ENCODE data around the gene CDK10. TPM values are rescaled to one million over a fixed set of nuclear protein-coding genes. Genes with fewer than 3 reads are reported as not detected.

The CDK10 gene
- total RNA-seq, 1 donor from 2014 or later, result 83.2 TPM

- no peaks in the 10 kb centered on the region for H3K9me3 Mint-ChIP-seq (ENCODE audit: unreplicated experiment)
Observed at GRCh38 chr16:89706518-89707260, 20.2 kb downstream of the CDK10 start.

GRCh38 chr16:89707695-89708094 is 21.2 kb downstream of the CDK10 start:
- Mint-ChIP-seq H3K27ac (ENCODE audit: unreplicated experiment) (no peak overlapping the region), H3K4me3 (ENCODE audit: unreplicated experiment) (no peak overlapping the region), H3K36me3 (ENCODE audit: low read depth, unreplicated experiment) (no peaks in the 10 kb centered on the region), H3K4me1 (ENCODE audit: unreplicated experiment) (no peaks in the 10 kb centered on the region), H3K9me3 (ENCODE audit: unreplicated experiment) (no peaks in the 10 kb centered on the region), H3K27me3 (ENCODE audit: unreplicated experiment) (peaks cover 7% of the 10 kb centered on the region)
- no peak for DNase-seq (ENCODE audit: low spot score)
- no peak for TF ChIP-seq CTCF (IDR thresholded peaks at IDR 0.05; ENCODE audit: unreplicated experiment)

More at GRCh38 chr16:89706518-89707260, 20.2 kb downstream of the CDK10 start:
- DNase-seq (ENCODE audit: low spot score), result no peak
- Mint-ChIP-seq H3K27ac (ENCODE audit: unreplicated experiment) (no peak overlapping the region), H3K27me3 (ENCODE audit: unreplicated experiment) (peaks cover 9% of the 10 kb centered on the region), H3K4me1 (ENCODE audit: unreplicated experiment) (no peaks in the 10 kb centered on the region), H3K36me3 (ENCODE audit: low read depth, unreplicated experiment) (no peaks in the 10 kb centered on the region), H3K4me3 (ENCODE audit: unreplicated experiment) (no peak overlapping the region)
- no peak for TF ChIP-seq CTCF (IDR thresholded peaks at IDR 0.05; ENCODE audit: unreplicated experiment)

GRCh38 chr16:89708481-89708931 is 22.0 kb downstream of the CDK10 start:
- Mint-ChIP-seq H3K36me3 (ENCODE audit: low read depth, unreplicated experiment) (no peaks in the 10 kb centered on the region), H3K4me3 (ENCODE audit: unreplicated experiment) (no peak overlapping the region), H3K9me3 (ENCODE audit: unreplicated experiment) (no peaks in the 10 kb centered on the region), H3K27me3 (ENCODE audit: unreplicated experiment) (peaks cover 3% of the 10 kb centered on the region), H3K27ac (ENCODE audit: unreplicated experiment) (no peak overlapping the region), H3K4me1 (ENCODE audit: unreplicated experiment) (no peaks in the 10 kb centered on the region)
- TF ChIP-seq CTCF (IDR thresholded peaks at IDR 0.05; ENCODE audit: unreplicated experiment), result no peak
- no peak for DNase-seq (ENCODE audit: low spot score)

GRCh38 chr16:89709166-89709565 is 22.7 kb downstream of the CDK10 start:
- no peaks in the 10 kb centered on the region for H3K36me3 Mint-ChIP-seq (ENCODE audit: low read depth, unreplicated experiment)

More at GRCh38 chr16:89709166-89709565, 22.7 kb downstream of the CDK10 start:
- no peak for DNase-seq (ENCODE audit: low spot score)
- Mint-ChIP-seq H3K27ac (ENCODE audit: unreplicated experiment) (no peak overlapping the region), H3K9me3 (ENCODE audit: unreplicated experiment) (no peaks in the 10 kb centered on the region), H3K4me1 (ENCODE audit: unreplicated experiment) (no peaks in the 10 kb centered on the region), H3K4me3 (ENCODE audit: unreplicated experiment) (no peak overlapping the region), H3K27me3 (ENCODE audit: unreplicated experiment) (peaks cover 2% of the 10 kb centered on the region)
- TF ChIP-seq CTCF (IDR thresholded peaks at IDR 0.05; ENCODE audit: unreplicated experiment), result no peak
